PC-9 (cell line): Measurements from ENCODE around the gene CPT1B.

Source experiments
- EZH2 ChIP-seq: fragments of 200-600 bp; sonication (generic); IDR thresholded peaks from 2 replicates; pipeline ENCODE4 v1.8.0; 2017; ENCODE audit warnings: antibody characterized with exemption, low read depth
- TF ChIP-seq, protein P1 (sequence below): fragments of 200-600 bp; sonication (generic); conservative IDR thresholded peaks from 2 replicates; pipeline ENCODE4 v1.6.1; 2017; ENCODE audit warnings: mixed run types, antibody characterized with exemption, mild to moderate bottlenecking, moderate library complexity

DNA sequence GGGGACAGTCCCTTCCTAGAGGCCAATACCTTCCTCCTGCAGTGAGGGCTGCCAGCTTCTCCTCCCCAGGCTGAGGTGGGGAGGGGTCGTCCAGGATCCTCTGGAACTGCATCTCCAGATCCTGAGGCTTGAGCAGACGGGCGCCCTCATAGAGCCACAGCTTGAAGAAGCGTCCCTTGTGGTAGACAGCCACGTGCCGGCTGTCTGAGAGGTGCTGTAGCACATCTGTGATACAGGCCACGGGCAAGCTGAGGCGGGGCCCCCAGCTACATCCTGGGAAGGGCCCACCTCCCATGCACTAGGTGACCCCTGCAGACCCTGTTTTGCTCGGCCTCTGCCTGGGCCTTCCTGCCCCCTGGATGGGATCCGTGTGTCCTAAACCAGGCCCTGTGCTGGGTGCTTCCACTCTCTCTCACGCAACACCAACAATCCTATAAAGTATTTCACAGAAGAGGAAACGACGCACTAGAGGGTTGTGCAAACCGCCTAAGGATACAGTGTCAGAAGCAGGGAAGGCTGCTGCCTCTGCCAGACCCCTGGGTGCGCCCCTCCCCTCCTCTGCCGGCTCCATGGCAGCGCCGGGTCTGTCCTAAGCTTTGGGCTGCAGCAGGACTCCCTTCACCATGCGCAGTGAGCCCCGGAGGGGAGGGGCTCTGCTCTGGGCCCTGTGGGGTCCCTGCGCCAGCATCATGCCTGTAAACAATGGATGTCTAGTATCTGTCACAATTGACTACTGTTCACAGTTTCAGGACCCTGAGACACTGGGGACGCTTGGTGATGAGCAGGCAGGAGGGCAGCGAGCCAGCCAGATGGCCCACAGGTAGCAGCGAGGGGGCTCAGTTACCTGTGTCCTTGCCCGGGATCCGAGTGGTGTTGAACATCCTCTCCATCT, 4.5 kb downstream of the CPT1B start:
- TF ChIP-seq, protein P1, sequence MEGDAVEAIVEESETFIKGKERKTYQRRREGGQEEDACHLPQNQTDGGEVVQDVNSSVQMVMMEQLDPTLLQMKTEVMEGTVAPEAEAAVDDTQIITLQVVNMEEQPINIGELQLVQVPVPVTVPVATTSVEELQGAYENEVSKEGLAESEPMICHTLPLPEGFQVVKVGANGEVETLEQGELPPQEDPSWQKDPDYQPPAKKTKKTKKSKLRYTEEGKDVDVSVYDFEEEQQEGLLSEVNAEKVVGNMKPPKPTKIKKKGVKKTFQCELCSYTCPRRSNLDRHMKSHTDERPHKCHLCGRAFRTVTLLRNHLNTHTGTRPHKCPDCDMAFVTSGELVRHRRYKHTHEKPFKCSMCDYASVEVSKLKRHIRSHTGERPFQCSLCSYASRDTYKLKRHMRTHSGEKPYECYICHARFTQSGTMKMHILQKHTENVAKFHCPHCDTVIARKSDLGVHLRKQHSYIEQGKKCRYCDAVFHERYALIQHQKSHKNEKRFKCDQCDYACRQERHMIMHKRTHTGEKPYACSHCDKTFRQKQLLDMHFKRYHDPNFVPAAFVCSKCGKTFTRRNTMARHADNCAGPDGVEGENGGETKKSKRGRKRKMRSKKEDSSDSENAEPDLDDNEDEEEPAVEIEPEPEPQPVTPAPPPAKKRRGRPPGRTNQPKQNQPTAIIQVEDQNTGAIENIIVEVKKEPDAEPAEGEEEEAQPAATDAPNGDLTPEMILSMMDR: no peak
- TF ChIP-seq EZH2: no peak
